Activated naive CD4-positive, alpha-beta T cell treated with anti-CD3 and anti-CD28 coated beads, Interleukin-2, amount 10 ng/mL, durations not matched to agents 7 days and 5 days (primary cell): ENCODE results near the gene ODC1.

Experiments used
- CTCF ChIA-PET: fragments of 350-600 bp; sonication (Branson Sonifier 250); formaldehyde crosslinking; loops from one replicate; lab custom pipeline; 2021; ENCODE audit warnings: antibody characterized with exemption; lab: Charles Lee
- DNase-seq: peaks from one replicate; pipeline ENCODE4 v3.0.0-alpha.2; 2020
- H3K27ac Mint-ChIP-seq: one replicate; pipeline ENCODE4 v1.8.0; 2021; ENCODE audit warnings: mild to moderate bottlenecking, moderate library complexity, mixed read lengths
- H3K27me3 Mint-ChIP-seq: one replicate; pipeline ENCODE4 v1.8.0; 2021; ENCODE audit warnings: mild to moderate bottlenecking, mixed read lengths
- H3K36me3 Mint-ChIP-seq: one replicate; pipeline ENCODE4 v1.8.0; 2021; ENCODE audit warnings: mixed read lengths
- H3K4me1 Mint-ChIP-seq: one replicate; pipeline ENCODE4 v1.8.0; 2021; ENCODE audit warnings: mixed read lengths
- H3K4me3 Mint-ChIP-seq: one replicate; pipeline ENCODE4 v1.8.0; 2021; ENCODE audit warnings: mild to moderate bottlenecking, moderate library complexity, mixed read lengths
- H3K9me3 Mint-ChIP-seq: one replicate; pipeline ENCODE4 v1.8.0; 2021; ENCODE audit warnings: mixed read lengths

The ODC1 gene

GRCh38 chr2:10439971-10440370 lies 8.2 kb downstream of the ODC1 start:
- Mint-ChIP-seq H3K4me3 (no peak overlapping the region), H3K4me1 (peaks cover 8% of the 10 kb centered on the region), H3K36me3 (peaks cover 38% of the 10 kb centered on the region), H3K9me3 (no peaks in the 10 kb centered on the region), H3K27me3 (peaks cover 2% of the 10 kb centered on the region), H3K27ac (no peak overlapping the region)
- CTCF ChIA-PET: interaction anchor here (1.2 to 2.1 kb wide), 5 partner anchors 31 to 367 kb away, joined by 3 to 11 read pairs (median 4); no protein-coding TSS in a partner anchor
- no peak for DNase-seq

GRCh38 chr2:10439185-10439879 lies 8.8 kb downstream of the ODC1 start:
- Mint-ChIP-seq H3K4me1 (peaks cover 4% of the 10 kb centered on the region), H3K4me3 (no peak overlapping the region), H3K9me3 (no peaks in the 10 kb centered on the region), H3K27me3 (peaks cover 5% of the 10 kb centered on the region), H3K27ac (peak overlapping the region; percentile 42), H3K36me3 (peaks cover 32% of the 10 kb centered on the region)
- CTCF ChIA-PET: interaction anchor here (1.0 to 2.1 kb wide), 6 partner anchors 30 to 367 kb away, joined by 3 to 11 read pairs (median 4); no protein-coding TSS in a partner anchor
- DNase-seq: no peak

- Mint-ChIP-seq H3K4me3 (no peak overlapping the region), H3K27me3 (peaks cover 11% of the 10 kb centered on the region), H3K4me1 (peaks cover 3% of the 10 kb centered on the region), H3K27ac (no peak overlapping the region), H3K9me3 (no peaks in the 10 kb centered on the region), H3K36me3 (peaks cover 28% of the 10 kb centered on the region)
- CTCF ChIA-PET: interaction anchor here (1.0 to 2.1 kb wide), 6 partner anchors 30 to 366 kb away, joined by 3 to 11 read pairs (median 4); no protein-coding TSS in a partner anchor
- DNase-seq: no peak
Measured at GRCh38 chr2:10438688-10439087, 9.4 kb downstream of the ODC1 start.

- no peak overlapping the region for H3K4me3 Mint-ChIP-seq
- H3K9me3 Mint-ChIP-seq: no peaks in the 10 kb centered on the region
- H3K27ac Mint-ChIP-seq: no peak overlapping the region
- DNase-seq: no peak
- H3K4me1 Mint-ChIP-seq: peaks cover 7% of the 10 kb centered on the region
- peaks cover 19% of the 10 kb centered on the region for H3K27me3 Mint-ChIP-seq
- peaks cover 20% of the 10 kb centered on the region for H3K36me3 Mint-ChIP-seq
- CTCF ChIA-PET: interaction anchor here (0.6 to 1.1 kb wide), 2 partner anchors 8 to 21 kb away, joined by 3 read pairs; no protein-coding TSS in a partner anchor
Measured at GRCh38 chr2:10437806-10438205, 10.3 kb downstream of the ODC1 start.

- Mint-ChIP-seq H3K9me3 (no peaks in the 10 kb centered on the region), H3K27me3 (peaks cover 31% of the 10 kb centered on the region), H3K4me1 (peaks cover 13% of the 10 kb centered on the region), H3K27ac (no peak overlapping the region), H3K4me3 (no peak overlapping the region), H3K36me3 (peaks cover 11% of the 10 kb centered on the region)
- no peak for DNase-seq
- CTCF ChIA-PET: interaction anchor here (1.1 to 4.6 kb wide), 5 partner anchors 9 to 365 kb away, joined by 3 to 79 read pairs (median 31); no protein-coding TSS in a partner anchor
Measured at GRCh38 chr2:10436583-10437110, 11.5 kb downstream of the ODC1 start.

- no peak overlapping the region for H3K4me3 Mint-ChIP-seq
- CTCF ChIA-PET: interaction anchor here (0.6 to 4.6 kb wide), 24 partner anchors 7 to 1293 kb away, joined by 3 to 79 read pairs (median 8); partner anchors contain the start of gene RRM2
- H3K36me3 Mint-ChIP-seq: peaks cover 9% of the 10 kb centered on the region
- no peak for DNase-seq
- peaks cover 39% of the 10 kb centered on the region for H3K27me3 Mint-ChIP-seq
- H3K9me3 Mint-ChIP-seq: no peaks in the 10 kb centered on the region
- no peak overlapping the region for H3K27ac Mint-ChIP-seq
- H3K4me1 Mint-ChIP-seq: peaks cover 13% of the 10 kb centered on the region
Measured at GRCh38 chr2:10435820-10436204, 12.3 kb downstream of the ODC1 start.

GRCh38 chr2:10434886-10435819 lies 13.0 kb downstream of the ODC1 start:
- peak; percentile 73 for DNase-seq
- CTCF ChIA-PET: interaction anchor here (0.6 to 4.6 kb wide), 49 partner anchors 8 to 1292 kb away, joined by 3 to 79 read pairs (median 5); partner anchors contain the start of gene RRM2
- H3K27ac Mint-ChIP-seq: no peak overlapping the region

GRCh38 chr2:10433947-10434885 lies 13.9 kb downstream of the ODC1 start:
- no peaks in the 10 kb centered on the region for H3K9me3 Mint-ChIP-seq
- no peak for DNase-seq
- H3K36me3 Mint-ChIP-seq: peaks cover 2% of the 10 kb centered on the region
- peaks cover 13% of the 10 kb centered on the region for H3K4me1 Mint-ChIP-seq
- peaks cover 46% of the 10 kb centered on the region for H3K27me3 Mint-ChIP-seq
- H3K4me3 Mint-ChIP-seq: no peak overlapping the region
- H3K27ac Mint-ChIP-seq: no peak overlapping the region
- CTCF ChIA-PET: interaction anchor here (0.6 to 4.6 kb wide), 36 partner anchors 9 to 1229 kb away, joined by 3 to 79 read pairs (median 6); partner anchors contain the start of gene RRM2

More at GRCh38 chr2:10434886-10435819, 13.0 kb downstream of the ODC1 start:
- H3K36me3 Mint-ChIP-seq: peaks cover 8% of the 10 kb centered on the region
- no peak overlapping the region for H3K4me3 Mint-ChIP-seq
- H3K9me3 Mint-ChIP-seq: no peaks in the 10 kb centered on the region
- H3K27me3 Mint-ChIP-seq: peaks cover 46% of the 10 kb centered on the region
- peaks cover 13% of the 10 kb centered on the region for H3K4me1 Mint-ChIP-seq

- CTCF ChIA-PET: interaction anchor here (1.1 to 4.6 kb wide), 5 partner anchors 25 to 361 kb away, joined by 4 to 79 read pairs (median 31); no protein-coding TSS in a partner anchor
- H3K9me3 Mint-ChIP-seq: no peaks in the 10 kb centered on the region
- H3K36me3 Mint-ChIP-seq: no peaks in the 10 kb centered on the region
- H3K4me1 Mint-ChIP-seq: peaks cover 13% of the 10 kb centered on the region
- DNase-seq: no peak
- H3K27ac Mint-ChIP-seq: no peak overlapping the region
- peaks cover 46% of the 10 kb centered on the region for H3K27me3 Mint-ChIP-seq
- H3K4me3 Mint-ChIP-seq: no peak overlapping the region
Measured at GRCh38 chr2:10433264-10433946, 14.7 kb downstream of the ODC1 start.

- Mint-ChIP-seq H3K27me3 (peaks cover 46% of the 10 kb centered on the region), H3K27ac (no peak overlapping the region), H3K4me3 (peak overlapping the region; percentile 44), H3K4me1 (peaks cover 13% of the 10 kb centered on the region), H3K36me3 (no peaks in the 10 kb centered on the region), H3K9me3 (no peaks in the 10 kb centered on the region)
- no peak for DNase-seq
- CTCF ChIA-PET: interaction anchor here (0.8 to 4.6 kb wide), 7 partner anchors 14 to 314 kb away, joined by 3 to 31 read pairs (median 4); no protein-coding TSS in a partner anchor
Measured at GRCh38 chr2:10432311-10433181, 15.6 kb downstream of the ODC1 start.

GRCh38 chr2:10431797-10432196 lies 16.3 kb downstream of the ODC1 start:
- peaks cover 13% of the 10 kb centered on the region for H3K4me1 Mint-ChIP-seq
- H3K4me3 Mint-ChIP-seq: peak overlapping the region; percentile 44
- no peak overlapping the region for H3K27ac Mint-ChIP-seq
- H3K9me3 Mint-ChIP-seq: no peaks in the 10 kb centered on the region
- no peaks in the 10 kb centered on the region for H3K36me3 Mint-ChIP-seq
- H3K27me3 Mint-ChIP-seq: peaks cover 46% of the 10 kb centered on the region
- DNase-seq: no peak
- CTCF ChIA-PET: interaction anchor here (0.8 to 4.6 kb wide), 6 partner anchors 23 to 313 kb away, joined by 3 to 31 read pairs (median 4); no protein-coding TSS in a partner anchor
